HG03175 (cell line): Measurements from ENCODE around the gene EVI2B.
"Not testable (repeated sequence)": the region's sequence is repeated elsewhere in the genome, so short reads cannot be mapped to it uniquely, and the experiment has no call there.

ENCODE experiments used
- ATAC-seq: cut with Tn5 transposase; IDR thresholded peaks from one replicate; pipeline ENCODE4 v1.9.1; 2021; ENCODE audit warnings: mild to moderate bottlenecking, moderate library complexity; ENCODE audit not compliant: unreplicated experiment

EVI2B gene

GRCh38 chr17:31273516-31273915, 40.3 kb downstream of the EVI2B start:
- ATAC-seq, result no peak

- ATAC-seq, result no peak
Measured at GRCh38 chr17:31272803-31273202, 41.1 kb downstream of the EVI2B start.

GRCh38 chr17:31272236-31272635, 41.6 kb downstream of the EVI2B start:
- ATAC-seq, result no peak

- ATAC-seq, result no peak
Measured at GRCh38 chr17:31269578-31269983, 44.3 kb downstream of the EVI2B start.

- no peak for ATAC-seq
Measured at GRCh38 chr17:31269036-31269577, 44.7 kb downstream of the EVI2B start.

- ATAC-seq, result no peak
Measured at GRCh38 chr17:31266042-31266441, 47.8 kb downstream of the EVI2B start.

- ATAC-seq, result not testable (repeated sequence)
Measured at GRCh38 chr17:31262923-31263322, 50.9 kb downstream of the EVI2B start.

GRCh38 chr17:31261601-31262000, 52.3 kb downstream of the EVI2B start:
- no peak for ATAC-seq

GRCh38 chr17:31260151-31260550, 53.7 kb downstream of the EVI2B start:
- no peak for ATAC-seq

- no peak for ATAC-seq
Measured at GRCh38 chr17:31256936-31257335, 56.9 kb downstream of the EVI2B start.

- no peak for ATAC-seq
Measured at GRCh38 chr17:31254654-31255053, 59.2 kb downstream of the EVI2B start.
